Mesendoderm (in vitro differentiated cells): ENCODE measurements around the gene SHC4.

Experiments
- DNase-seq: peaks from one replicate; pipeline ENCODE4 v3.0.0; 2013
- H2AK5ac ChIP-seq: 2 replicates; pipeline ENCODE4 v1.6.1; 2013; ENCODE audit warnings: low read length, inconsistent platforms
- H2BK120ac ChIP-seq: 2 replicates; pipeline ENCODE4 v1.6.1; 2013; ENCODE audit warnings: low read depth, mild to moderate bottlenecking, low read length, moderate library complexity, mixed read lengths
- H2BK15ac ChIP-seq: replicated peaks from 2 replicates; pipeline ENCODE4 v1.6.1; 2013; ENCODE audit warnings: low read depth, mild to moderate bottlenecking, moderate library complexity
- H2BK5ac ChIP-seq: 2 replicates; pipeline ENCODE4 v1.6.1; 2013; ENCODE audit warnings: low read length, inconsistent platforms
- H3K18ac ChIP-seq: 2 replicates; pipeline ENCODE4 v1.6.1; 2013; ENCODE audit warnings: mild to moderate bottlenecking, low read length, mixed read lengths
- H3K23ac ChIP-seq: one replicate; pipeline ENCODE4 v1.6.1; 2013; ENCODE audit warnings: low read length
- H3K27ac ChIP-seq: 2 replicates; pipeline ENCODE4 v1.5.1; 2013; ENCODE audit warnings: low read depth, mild to moderate bottlenecking, inconsistent platforms, low read length, moderate library complexity
- H3K27me3 ChIP-seq: 2 replicates; pipeline ENCODE4 v1.6.1; 2013; ENCODE audit warnings: low read length, control low read depth, mild to moderate bottlenecking, inconsistent platforms; ENCODE audit not compliant: insufficient read depth, poor library complexity
- H3K36me3 ChIP-seq: 2 replicates; pipeline ENCODE4 v1.6.1; 2013; ENCODE audit warnings: low read length, inconsistent platforms; ENCODE audit not compliant: control insufficient read depth, insufficient read depth
- H3K4ac ChIP-seq: one replicate; pipeline ENCODE4 v1.6.1; 2013; ENCODE audit warnings: low read depth, mild to moderate bottlenecking, low read length, moderate library complexity
- H3K4me1 ChIP-seq: 2 replicates; pipeline ENCODE4 v1.6.1; 2013; ENCODE audit warnings: low read depth, low read length, inconsistent platforms; ENCODE audit not compliant: control insufficient read depth
- H3K4me2 ChIP-seq: 2 replicates; pipeline ENCODE4 v1.6.1; 2013; ENCODE audit warnings: low read length
- H3K4me3 ChIP-seq: 2 replicates; pipeline ENCODE4 v1.5.1; 2013; ENCODE audit warnings: mild to moderate bottlenecking, low read length
- H3K56ac ChIP-seq: one replicate; pipeline ENCODE4 v1.6.1; 2013; ENCODE audit warnings: low read length
- H3K79me1 ChIP-seq: 2 replicates; pipeline ENCODE4 v1.6.1; 2013; ENCODE audit warnings: low read length, inconsistent platforms
- H3K79me2 ChIP-seq: 2 replicates; pipeline ENCODE4 v1.6.1; 2013; ENCODE audit warnings: mild to moderate bottlenecking, low read length; ENCODE audit not compliant: control insufficient read depth, insufficient read depth
- H3K9ac ChIP-seq: 2 replicates; pipeline ENCODE4 v1.6.1; 2013; ENCODE audit warnings: low read length, inconsistent platforms
- H4K5ac ChIP-seq: one replicate; pipeline ENCODE4 v1.6.1; 2013; ENCODE audit warnings: low read length
- H4K8ac ChIP-seq: one replicate; pipeline ENCODE4 v1.6.1; 2013; ENCODE audit warnings: low read depth, mild to moderate bottlenecking, control low read depth, low read length, moderate library complexity
- WGBS: extraction: QIAGEN DNeasy Blood & Tissue Kit; methylation state at CpG from one replicate; pipeline ENCODE4 v1.1.7; 2013; ENCODE audit warnings: low lambda C conversion rate, missing lambda C conversion rate; ENCODE audit not compliant: insufficient coverage; ENCODE audit errors: extremely low coverage; 5-methylcytosine and 5-hydroxymethylcytosine counted together

SHC4 gene

DNA sequence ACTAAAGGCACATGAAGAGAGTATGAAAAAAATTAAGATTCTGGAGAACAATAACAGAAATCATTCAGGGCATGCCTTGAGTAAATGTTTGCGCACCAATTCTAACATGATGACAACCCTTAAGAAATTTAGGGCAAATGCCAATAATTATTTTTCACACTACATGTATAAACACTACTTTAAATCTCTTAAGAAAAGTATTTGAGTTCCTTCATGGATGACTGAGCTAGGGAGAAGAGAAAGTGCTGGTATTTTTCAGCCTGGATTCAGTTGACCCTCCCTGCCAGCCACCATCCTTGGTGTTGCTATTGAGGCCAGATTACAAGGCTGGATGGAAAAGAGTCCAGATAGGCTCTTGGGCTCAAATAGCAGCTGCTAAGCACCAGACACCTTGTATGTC is 93.8 kb downstream of the SHC4 start:
- Histone ChIP-seq H2BK15ac (no peak overlapping the region), H3K56ac (no peak overlapping the region), H3K79me1 (no peaks in the 10 kb centered on the region), H2BK5ac (no peak overlapping the region), H3K4me1 (no peaks in the 10 kb centered on the region), H3K79me2 (no peaks in the 10 kb centered on the region), H2BK120ac (no peak overlapping the region), H3K18ac (no peak overlapping the region), H3K4me3 (no peak overlapping the region), H3K36me3 (no peaks in the 10 kb centered on the region), H2AK5ac (no peak overlapping the region), H3K4me2 (no peak overlapping the region), H3K4ac (no peak overlapping the region), H3K27ac (no peak overlapping the region), H4K5ac (no peak overlapping the region), H3K9ac (no peak overlapping the region), H4K8ac (no peak overlapping the region), H3K27me3 (no peaks in the 10 kb centered on the region), H3K23ac (no peak overlapping the region)
- DNase-seq = no peak
- WGBS = no CpG with 5 or more reads among the region's 1 CpG

DNA sequence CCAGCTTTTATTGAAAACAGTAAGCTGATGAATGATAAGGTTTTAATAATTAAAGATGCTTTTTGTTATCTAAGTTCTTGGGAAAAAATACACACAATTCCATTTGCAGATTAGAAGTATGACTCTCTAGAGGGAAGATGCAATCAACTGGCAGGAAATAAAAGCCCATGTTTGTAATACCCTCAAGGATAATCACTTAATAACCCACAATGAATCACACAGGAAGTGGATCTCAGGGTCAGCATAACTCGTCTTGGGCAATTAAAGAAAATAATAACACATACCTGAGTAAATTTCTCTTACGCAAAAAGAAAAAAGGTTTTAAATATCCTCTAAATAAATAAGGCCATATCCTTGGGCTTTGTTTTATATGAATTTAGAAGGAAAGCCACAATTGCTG is 95.2 kb downstream of the SHC4 start:
- no peaks in the 10 kb centered on the region for H3K27me3 ChIP-seq
- no peak overlapping the region for H2BK120ac ChIP-seq
- no peaks in the 10 kb centered on the region for H3K79me2 ChIP-seq
- no peak overlapping the region for H3K9ac ChIP-seq
- no peak overlapping the region for H3K27ac ChIP-seq
- no peak for DNase-seq
- H4K5ac ChIP-seq = no peak overlapping the region
- H3K79me1 ChIP-seq = no peaks in the 10 kb centered on the region
- H2BK5ac ChIP-seq = no peak overlapping the region
- no peak overlapping the region for H2BK15ac ChIP-seq
- no peak overlapping the region for H3K4me2 ChIP-seq
- no peaks in the 10 kb centered on the region for H3K4me1 ChIP-seq
- H3K23ac ChIP-seq = no peak overlapping the region
- no peak overlapping the region for H3K4ac ChIP-seq
- no peak overlapping the region for H4K8ac ChIP-seq
- no peak overlapping the region for H3K56ac ChIP-seq
- no peak overlapping the region for H2AK5ac ChIP-seq
- no peak overlapping the region for H3K18ac ChIP-seq
- WGBS = no CpG with 5 or more reads among the region's 2 CpGs
- H3K4me3 ChIP-seq = no peak overlapping the region
- no peaks in the 10 kb centered on the region for H3K36me3 ChIP-seq

DNA sequence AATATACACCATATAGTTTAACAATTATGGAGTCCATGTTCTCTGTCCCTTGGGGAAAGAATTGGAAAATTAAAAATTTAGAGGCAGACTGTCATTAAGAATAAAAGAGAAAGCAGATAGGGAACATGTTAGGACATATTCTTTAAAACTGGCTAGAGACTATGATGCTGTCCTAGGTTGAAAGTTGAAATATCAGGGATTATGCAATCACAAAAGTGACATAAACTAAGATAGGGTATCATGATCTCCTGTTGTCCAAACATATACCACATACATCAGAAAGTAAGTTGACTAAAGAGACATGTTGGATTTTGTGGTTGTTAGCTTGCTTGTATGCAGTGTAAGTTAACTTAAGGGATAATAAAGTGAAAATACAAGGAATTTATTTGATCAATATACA is 95.7 kb downstream of the SHC4 start:
- no peak overlapping the region for H3K9ac ChIP-seq
- H3K4ac ChIP-seq = no peak overlapping the region
- no peak for DNase-seq
- no peak overlapping the region for H2BK5ac ChIP-seq
- no peaks in the 10 kb centered on the region for H3K36me3 ChIP-seq
- no peak overlapping the region for H3K4me3 ChIP-seq
- H3K79me1 ChIP-seq = no peaks in the 10 kb centered on the region
- H3K56ac ChIP-seq = no peak overlapping the region
- H2BK120ac ChIP-seq = no peak overlapping the region
- H2BK15ac ChIP-seq = no peak overlapping the region
- H3K18ac ChIP-seq = no peak overlapping the region
- no peak overlapping the region for H3K23ac ChIP-seq
- H4K5ac ChIP-seq = no peak overlapping the region
- no peak overlapping the region for H4K8ac ChIP-seq
- no peaks in the 10 kb centered on the region for H3K4me1 ChIP-seq
- no peaks in the 10 kb centered on the region for H3K27me3 ChIP-seq
- no peak overlapping the region for H2AK5ac ChIP-seq
- H3K79me2 ChIP-seq = no peaks in the 10 kb centered on the region
- no peak overlapping the region for H3K4me2 ChIP-seq
- H3K27ac ChIP-seq = no peak overlapping the region

DNA sequence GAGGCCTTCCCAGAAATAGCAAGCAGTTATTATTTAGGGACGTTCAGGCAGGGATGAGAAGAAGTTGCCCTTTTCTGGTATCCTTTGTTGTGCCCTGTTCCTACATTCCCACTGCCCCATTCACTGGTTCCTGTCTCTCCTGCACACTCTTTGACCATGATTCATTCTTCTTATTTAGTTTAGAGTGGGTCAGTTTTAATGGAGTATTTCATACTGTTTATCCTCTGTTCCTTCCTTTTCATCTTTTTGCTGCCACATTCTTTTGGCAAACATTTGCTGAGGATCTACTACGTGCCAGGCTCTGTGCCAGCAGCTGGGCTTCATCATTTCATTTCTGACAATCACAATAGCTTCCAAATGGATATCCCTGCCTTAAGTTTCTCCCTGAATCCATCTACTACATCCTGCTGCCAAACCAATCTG is 97.6 kb downstream of the SHC4 start:
- Histone ChIP-seq H3K4me3 (no peak overlapping the region), H3K27ac (no peak overlapping the region), H4K8ac (no peak overlapping the region), H2BK5ac (no peak overlapping the region), H2AK5ac (no peak overlapping the region), H3K23ac (no peak overlapping the region), H3K36me3 (no peaks in the 10 kb centered on the region), H3K9ac (no peak overlapping the region), H3K56ac (no peak overlapping the region), H3K79me1 (no peaks in the 10 kb centered on the region), H3K4ac (no peak overlapping the region), H2BK15ac (no peak overlapping the region), H4K5ac (no peak overlapping the region), H3K4me1 (no peaks in the 10 kb centered on the region), H3K79me2 (no peaks in the 10 kb centered on the region), H3K4me2 (no peak overlapping the region), H2BK120ac (no peak overlapping the region), H3K27me3 (no peaks in the 10 kb centered on the region), H3K18ac (no peak overlapping the region)
- WGBS = no CpG with 5 or more reads among the region's 2 CpGs
- no peak for DNase-seq

- H3K18ac ChIP-seq = no peak overlapping the region
- H3K23ac ChIP-seq = no peak overlapping the region
- H3K79me1 ChIP-seq = no peaks in the 10 kb centered on the region
- WGBS = no CpG with 5 or more reads among the region's 3 CpGs
- H2AK5ac ChIP-seq = no peak overlapping the region
- no peak overlapping the region for H3K27ac ChIP-seq
- no peak overlapping the region for H3K4ac ChIP-seq
- no peak overlapping the region for H3K56ac ChIP-seq
- no peak overlapping the region for H3K4me3 ChIP-seq
- DNase-seq = peak; percentile 62
- H4K8ac ChIP-seq = no peak overlapping the region
- H3K79me2 ChIP-seq = no peaks in the 10 kb centered on the region
- H3K27me3 ChIP-seq = no peaks in the 10 kb centered on the region
- H3K9ac ChIP-seq = no peak overlapping the region
- no peak overlapping the region for H4K5ac ChIP-seq
- H2BK5ac ChIP-seq = no peak overlapping the region
- H3K4me1 ChIP-seq = no peaks in the 10 kb centered on the region
- H3K36me3 ChIP-seq = no peaks in the 10 kb centered on the region
- H2BK15ac ChIP-seq = no peak overlapping the region
- H2BK120ac ChIP-seq = no peak overlapping the region
- no peak overlapping the region for H3K4me2 ChIP-seq
Observed at GRCh38 chr15:48865370-48866079, 98.2 kb downstream of the SHC4 start.

DNA sequence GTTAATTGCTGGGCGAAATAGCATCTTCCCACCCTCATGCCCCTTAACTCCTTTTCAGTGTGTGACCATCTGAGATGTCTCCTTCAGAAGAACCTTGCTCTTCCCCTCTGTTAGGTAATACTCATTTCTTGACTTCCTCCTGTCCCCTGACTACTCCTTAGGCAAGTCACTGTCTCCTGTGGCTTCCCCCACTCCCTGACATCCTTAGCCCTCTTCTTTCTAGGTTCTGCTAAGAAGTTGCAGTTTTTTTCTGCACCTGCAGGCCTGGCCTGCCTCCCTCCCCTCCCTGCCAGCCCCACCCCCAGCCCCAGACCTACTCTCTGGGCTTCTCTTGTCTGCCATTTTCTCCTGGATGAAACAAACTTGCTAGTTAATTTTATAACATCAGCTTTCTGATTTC is 101.0 kb downstream of the SHC4 start:
- H2BK120ac ChIP-seq = no peak overlapping the region
- no peak overlapping the region for H3K18ac ChIP-seq
- no peak overlapping the region for H4K8ac ChIP-seq
- H3K36me3 ChIP-seq = no peaks in the 10 kb centered on the region
- peak; percentile 36 for DNase-seq
- H3K4me2 ChIP-seq = no peak overlapping the region
- no peak overlapping the region for H3K27ac ChIP-seq
- WGBS = no CpG with 5 or more reads among the region's 1 CpG
- no peak overlapping the region for H2BK15ac ChIP-seq
- H3K4me1 ChIP-seq = no peaks in the 10 kb centered on the region
- H3K79me1 ChIP-seq = no peaks in the 10 kb centered on the region
- H3K79me2 ChIP-seq = no peaks in the 10 kb centered on the region
- no peak overlapping the region for H3K23ac ChIP-seq
- H3K4me3 ChIP-seq = no peak overlapping the region
- no peak overlapping the region for H3K9ac ChIP-seq
- no peaks in the 10 kb centered on the region for H3K27me3 ChIP-seq
- H3K56ac ChIP-seq = no peak overlapping the region
- no peak overlapping the region for H2BK5ac ChIP-seq
- no peak overlapping the region for H3K4ac ChIP-seq
- H2AK5ac ChIP-seq = no peak overlapping the region
- no peak overlapping the region for H4K5ac ChIP-seq
